GM20000 (cell line): ENCODE data around the gene KIRREL1.

Experiments used
- DNase-seq: peaks from one replicate; pipeline ENCODE4 v3.0.0; 2012; ENCODE audit warnings: low spot score
- TF ChIP-seq, protein P1 (sequence below): IDR thresholded peaks from 2 replicates; pipeline ENCODE4 v1.5.1; 2012; ENCODE audit warnings: mild to moderate bottlenecking, control low read depth; ENCODE audit errors: extremely low read depth, missing control alignments

The KIRREL1 gene

DNA sequence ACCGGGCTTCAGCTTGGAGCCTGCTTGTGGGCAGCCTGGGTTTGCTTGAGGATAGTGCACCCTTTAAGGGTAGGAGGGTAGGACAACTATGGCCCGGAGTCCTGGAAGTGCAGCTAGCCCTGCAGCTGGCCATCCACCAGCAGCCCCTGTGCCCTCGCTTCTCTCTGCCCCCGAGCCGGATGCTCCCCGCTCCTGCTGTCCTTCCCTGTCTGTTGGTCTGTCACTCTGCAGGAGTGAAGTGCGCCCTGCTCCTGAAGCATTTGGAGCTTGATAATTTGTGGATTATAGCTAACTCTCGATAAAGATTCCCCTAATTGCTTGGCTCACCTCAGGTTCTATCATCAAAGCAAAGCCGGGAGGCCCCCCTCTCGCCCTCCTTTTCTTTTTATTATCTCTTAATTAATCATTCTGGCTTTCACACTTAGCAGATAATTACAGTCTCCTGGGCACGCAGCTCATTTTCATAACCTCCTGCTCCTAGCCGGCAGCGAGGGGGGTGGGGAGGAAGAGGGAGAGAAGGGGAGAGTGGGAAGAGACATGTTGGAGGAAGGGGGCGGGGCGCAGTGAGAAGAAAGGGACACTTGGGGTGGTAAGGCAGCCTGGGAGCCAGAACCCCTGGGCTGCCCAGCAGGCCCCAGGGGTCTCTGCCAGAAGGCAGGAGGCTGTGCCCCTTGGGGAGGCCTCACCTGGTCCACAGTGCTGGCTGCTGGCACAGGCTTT lies 14.4 kb downstream of the KIRREL1 start:
- DNase-seq, result no peak
- TF ChIP-seq, protein P1, sequence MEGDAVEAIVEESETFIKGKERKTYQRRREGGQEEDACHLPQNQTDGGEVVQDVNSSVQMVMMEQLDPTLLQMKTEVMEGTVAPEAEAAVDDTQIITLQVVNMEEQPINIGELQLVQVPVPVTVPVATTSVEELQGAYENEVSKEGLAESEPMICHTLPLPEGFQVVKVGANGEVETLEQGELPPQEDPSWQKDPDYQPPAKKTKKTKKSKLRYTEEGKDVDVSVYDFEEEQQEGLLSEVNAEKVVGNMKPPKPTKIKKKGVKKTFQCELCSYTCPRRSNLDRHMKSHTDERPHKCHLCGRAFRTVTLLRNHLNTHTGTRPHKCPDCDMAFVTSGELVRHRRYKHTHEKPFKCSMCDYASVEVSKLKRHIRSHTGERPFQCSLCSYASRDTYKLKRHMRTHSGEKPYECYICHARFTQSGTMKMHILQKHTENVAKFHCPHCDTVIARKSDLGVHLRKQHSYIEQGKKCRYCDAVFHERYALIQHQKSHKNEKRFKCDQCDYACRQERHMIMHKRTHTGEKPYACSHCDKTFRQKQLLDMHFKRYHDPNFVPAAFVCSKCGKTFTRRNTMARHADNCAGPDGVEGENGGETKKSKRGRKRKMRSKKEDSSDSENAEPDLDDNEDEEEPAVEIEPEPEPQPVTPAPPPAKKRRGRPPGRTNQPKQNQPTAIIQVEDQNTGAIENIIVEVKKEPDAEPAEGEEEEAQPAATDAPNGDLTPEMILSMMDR, result no peak

- TF ChIP-seq, protein P1, result no peak
- DNase-seq, result no peak
Observed at GRCh38 chr1:158008630-158009029, 15.2 kb downstream of the KIRREL1 start.

GRCh38 chr1:158011714-158012113 lies 18.3 kb downstream of the KIRREL1 start:
- TF ChIP-seq, protein P1, result no peak
- no peak for DNase-seq

GRCh38 chr1:158013840-158014730 lies 20.6 kb downstream of the KIRREL1 start:
- DNase-seq, result no peak

DNA sequence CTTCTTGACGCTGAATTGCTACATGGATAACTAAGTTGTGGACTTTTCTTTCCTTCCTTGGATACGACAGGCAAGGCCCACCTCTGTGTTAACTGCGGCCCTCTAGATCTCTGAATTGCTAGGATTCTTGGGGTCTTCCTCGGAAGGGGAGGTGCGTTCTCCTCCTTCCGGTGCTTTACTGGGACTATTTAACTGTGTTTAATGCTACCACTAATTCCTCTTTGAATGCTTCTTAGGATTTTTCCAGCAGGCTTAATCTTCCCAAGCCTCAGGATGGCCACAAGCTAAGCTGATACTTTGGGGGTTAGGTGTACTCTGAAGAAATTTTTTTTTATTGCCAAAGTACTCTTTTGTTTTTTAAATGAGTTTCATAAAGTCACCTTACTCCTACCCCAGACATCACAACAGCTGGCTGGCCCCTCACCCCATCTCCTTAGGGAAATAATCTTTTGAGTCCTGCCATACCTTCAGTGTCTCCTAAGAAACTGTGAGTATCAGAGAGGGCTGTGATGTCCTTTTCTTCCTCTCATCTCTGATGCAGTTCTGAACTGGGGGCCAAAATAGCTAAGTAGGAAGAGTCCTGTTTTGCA lies 21.4 kb downstream of the KIRREL1 start:
- no peak for DNase-seq
- TF ChIP-seq, protein P1, result no peak

More at GRCh38 chr1:158013840-158014730, 20.6 kb downstream of the KIRREL1 start:
- TF ChIP-seq, protein P1, result no peak

GRCh38 chr1:158016651-158017335 lies 23.3 kb downstream of the KIRREL1 start:
- TF ChIP-seq, protein P1, result no peak
- no peak for DNase-seq
